Renal cortical epithelial cell (primary cell): ENCODE data around the gene TCF19. TPM values are rescaled to one million over a fixed set of nuclear protein-coding genes. Genes with fewer than 3 reads are reported as not detected.
"Not testable (repeated sequence)": the region's sequence is repeated elsewhere in the genome, so short reads cannot be mapped to it uniquely, and the experiment has no call there.

Experiments used
- DNase-seq: peaks from one replicate; pipeline ENCODE4 v3.0.0-alpha.2; 2011; ENCODE audit warnings: low read depth
- total RNA-seq: library from RNA; depleted of rRNA; stranded (reverse); fragments of >200 nt; gene quantifications from 2 replicates; pipeline ENCODE4 v1.2.3, GENCODE V29; 2014

The TCF19 gene
- total RNA-seq, 1 donor from 2014 or later, result 2.2 TPM

DNA sequence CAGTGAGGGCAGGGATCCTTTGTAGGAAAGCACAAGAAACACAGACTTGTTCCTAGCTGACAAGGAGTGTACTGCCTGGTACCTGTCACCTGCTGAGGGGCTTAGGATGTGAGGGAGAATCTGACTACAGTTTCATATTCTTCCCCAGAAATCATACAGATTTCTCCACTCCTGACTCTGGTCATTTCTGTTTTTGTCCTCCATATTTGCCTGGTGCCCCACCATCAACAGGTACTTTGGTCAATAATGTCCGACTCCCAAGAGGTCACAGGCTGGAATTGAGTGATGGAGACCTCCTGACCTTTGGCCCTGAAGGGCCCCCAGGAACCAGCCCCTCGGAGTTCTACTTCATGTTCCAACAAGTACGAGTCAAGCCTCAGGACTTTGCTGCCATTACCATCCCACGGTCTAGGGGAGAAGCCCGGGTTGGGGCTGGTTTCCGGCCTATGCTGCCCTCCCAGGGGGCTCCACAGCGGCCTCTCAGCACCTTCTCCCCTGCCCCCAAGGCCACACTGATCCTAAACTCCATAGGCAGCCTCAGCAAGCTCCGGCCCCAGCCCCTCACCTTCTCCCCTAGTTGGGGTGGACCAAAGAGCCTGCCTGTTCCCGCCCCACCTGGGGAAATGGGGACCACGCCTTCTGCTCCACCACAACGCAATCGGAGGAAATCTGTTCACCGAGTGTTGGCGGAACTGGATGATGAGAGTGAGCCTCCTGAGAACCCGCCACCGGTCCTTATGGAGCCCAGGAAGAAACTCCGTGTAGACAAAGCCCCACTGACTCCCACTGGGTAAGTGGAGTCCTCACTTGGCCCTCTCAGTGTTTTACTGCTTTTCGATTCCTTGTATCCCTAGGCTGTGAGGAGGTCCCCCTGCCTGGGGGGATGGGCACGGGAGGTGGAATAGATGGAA, 3.1 kb downstream of the TCF19 start:
- no peak for DNase-seq

DNA sequence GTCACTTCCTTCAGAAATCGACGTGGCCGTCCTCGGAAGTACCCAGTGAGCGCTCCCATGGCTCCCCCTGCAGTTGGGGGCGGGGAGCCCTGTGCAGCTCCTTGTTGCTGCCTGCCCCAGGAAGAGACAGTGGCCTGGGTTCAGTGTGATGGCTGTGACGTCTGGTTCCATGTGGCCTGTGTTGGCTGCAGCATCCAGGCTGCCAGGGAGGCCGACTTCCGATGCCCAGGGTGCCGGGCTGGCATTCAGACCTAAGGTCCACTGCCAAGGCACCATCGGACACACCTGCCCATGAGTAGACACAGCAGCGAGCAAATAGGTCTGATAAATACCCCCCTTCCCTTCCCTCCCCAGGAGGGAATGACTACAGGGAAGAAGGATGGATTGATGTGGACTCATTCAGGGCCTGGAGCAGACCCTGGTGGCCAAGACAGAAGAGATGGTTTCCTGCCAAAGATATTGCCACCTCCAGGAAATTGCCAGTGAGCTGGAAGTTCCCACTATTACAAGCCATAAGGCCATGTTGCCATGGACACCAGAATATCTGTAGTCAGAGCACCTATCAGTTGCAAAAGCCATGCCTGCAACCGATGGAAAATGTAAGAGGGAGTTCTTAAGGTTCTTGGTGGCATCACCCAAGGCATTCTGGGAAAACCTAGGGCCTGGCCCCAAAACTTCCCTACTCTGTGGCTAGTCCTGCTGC, 4.2 kb downstream of the TCF19 start:
- DNase-seq, result no peak

DNA sequence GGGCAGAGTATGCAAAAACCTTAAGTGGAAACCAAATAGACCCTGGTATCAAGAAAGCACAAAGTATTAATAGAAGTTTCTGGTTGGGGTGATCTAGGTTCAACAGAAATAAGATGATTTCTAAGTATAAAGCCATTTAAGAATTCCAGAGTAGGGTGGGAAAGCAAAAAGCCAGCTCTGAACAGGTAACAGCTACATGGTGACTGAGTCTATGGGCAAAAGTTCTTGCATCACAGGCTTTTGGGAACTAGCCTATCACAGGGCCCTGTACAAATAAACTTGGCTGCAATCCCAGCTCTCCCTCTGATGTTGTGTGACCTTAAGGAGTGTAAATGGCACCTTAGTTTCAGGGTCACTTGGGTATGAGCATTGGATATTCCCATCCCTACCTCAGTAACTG, 5.5 kb downstream of the TCF19 start:
- peak; percentile 89 for DNase-seq

DNA sequence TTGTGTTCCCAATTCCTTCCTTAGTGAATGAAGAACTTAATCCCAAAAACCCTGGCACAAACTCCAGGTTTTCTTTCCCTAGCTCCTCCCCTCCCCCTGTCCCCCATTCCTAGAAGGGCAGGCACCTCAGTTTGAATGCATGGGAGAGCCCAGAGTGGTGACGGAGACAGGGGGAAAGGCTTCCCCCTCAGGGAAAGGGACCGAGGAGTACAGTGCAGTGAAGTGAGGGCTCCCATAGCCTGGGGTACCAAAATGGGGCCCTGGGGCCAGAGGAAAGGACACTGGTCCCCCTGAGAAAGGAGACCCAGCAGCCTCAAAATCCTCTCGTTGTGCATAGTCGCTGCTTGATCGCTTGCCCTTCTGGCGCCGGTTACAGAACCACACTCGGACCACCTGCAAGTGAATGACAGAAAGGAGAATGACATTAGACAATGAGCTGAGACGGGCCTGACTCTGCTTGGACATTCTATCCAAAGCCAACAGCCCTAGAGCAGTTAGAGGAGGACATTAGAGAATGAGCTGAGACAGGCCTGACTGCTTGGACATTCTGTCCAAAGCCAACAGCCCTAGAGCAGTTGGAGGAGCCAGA, 6.2 kb downstream of the TCF19 start:
- not testable (repeated sequence) for DNase-seq

DNA sequence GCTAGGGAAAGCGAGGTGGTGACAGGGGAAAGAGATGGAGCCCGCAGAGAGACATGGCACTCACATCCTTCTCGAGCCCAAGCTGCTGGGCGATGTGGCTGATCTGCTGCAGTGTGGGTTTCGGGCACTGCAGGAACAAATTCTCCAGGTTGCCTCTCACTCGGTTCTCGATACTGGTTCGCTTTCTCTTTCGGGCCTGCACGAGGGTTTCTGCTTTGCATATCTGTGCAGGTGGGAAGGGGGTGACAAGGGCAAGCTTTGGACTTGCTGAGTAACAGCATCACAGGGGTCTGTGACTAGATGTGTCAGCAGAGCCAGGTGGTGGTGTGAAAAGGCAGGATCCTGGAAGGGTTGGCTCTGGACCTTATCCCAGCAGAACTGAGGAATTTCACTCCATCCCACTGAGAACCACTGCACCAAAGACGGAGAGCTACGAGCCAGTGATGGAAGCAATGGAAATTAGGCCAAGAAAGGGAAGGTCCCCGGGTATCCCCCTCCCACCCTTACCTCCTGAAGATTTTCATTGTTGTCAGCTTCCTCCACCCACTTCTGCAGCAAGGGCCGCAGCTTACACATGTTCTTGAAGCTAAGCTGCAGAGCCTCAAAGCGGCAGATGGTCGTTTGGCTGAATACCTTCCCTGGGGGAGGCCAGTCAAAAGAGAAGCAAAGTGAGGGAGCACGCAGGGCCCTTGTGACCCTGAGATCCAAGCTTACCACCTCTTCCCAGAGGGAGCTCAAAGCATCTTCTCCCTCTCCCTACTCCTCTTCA, 6.9 kb downstream of the TCF19 start:
- not testable (repeated sequence) for DNase-seq

DNA sequence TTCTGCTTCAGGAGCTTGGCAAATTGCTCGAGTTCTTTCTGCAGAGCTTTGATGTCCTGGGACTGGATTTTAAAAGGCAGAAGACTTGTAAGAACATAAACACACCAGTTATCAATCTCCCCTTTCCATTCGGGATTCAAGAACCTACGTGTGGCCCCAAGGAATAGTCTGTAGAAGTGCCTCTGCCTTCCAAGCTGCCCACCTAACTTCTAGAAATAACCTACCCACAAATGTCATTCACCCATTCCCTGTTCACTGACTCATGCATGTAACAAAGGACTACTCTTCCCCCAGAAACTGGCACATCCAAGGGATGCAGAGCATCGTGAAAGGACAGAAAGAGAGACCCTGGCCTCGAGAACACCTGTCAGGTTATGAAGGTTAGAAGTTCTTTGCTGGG, 7.6 kb downstream of the TCF19 start:
- no peak for DNase-seq

DNA sequence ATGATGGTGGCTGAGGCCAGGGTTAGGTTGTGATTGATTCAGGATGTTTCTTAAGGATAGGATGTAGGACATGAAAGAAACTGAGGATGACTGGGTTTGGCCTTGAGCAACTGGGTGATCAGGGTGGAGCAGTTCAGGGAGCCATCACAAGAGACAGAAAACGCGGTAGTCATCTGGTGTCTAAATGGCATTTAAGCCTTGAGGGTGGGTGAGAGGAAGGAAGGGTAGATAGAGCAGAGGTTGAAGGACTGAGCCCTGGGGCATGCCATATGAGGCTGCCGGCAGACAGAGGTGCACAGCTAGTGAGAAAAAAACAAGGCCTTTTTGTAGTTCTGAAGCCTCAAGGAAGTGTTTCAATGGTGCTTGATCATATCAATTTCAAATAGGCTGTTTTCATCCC, 10.2 kb downstream of the TCF19 start:
- no peak for DNase-seq

DNA sequence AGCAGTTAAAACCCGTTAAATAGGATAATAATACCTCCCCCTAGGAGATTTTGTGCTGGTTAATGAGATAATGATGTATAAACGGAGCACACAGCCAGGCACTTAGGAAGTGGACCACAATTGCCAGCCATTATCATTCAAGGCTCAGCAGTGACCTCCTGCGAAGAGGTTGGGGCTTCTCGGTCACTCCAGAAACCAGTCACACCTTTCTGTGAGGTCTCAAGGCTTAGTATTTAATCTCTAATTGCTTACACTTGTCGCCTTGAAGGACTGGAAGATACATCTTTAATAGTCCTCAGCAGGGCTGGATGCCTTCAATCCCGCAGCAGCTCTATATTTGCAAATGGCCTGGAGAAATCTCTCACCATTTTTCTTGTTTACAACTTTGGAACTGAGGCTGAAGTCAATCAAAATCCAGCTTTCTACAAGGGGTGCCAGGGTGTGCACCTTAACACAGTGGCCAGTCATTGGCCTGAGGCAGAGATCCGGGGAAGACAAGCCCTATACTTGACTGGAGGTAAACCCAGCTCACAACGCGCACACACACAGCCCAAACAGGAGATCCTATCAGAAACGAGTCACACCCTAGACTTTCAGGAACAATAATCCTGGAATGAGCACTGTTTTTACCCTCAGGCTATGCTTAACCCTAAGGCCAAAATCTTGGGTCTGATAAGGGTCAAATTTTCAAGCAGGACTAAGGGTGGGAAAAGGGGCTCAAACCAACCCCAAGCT, 10.9 kb downstream of the TCF19 start:
- peak; percentile 30 for DNase-seq

DNA sequence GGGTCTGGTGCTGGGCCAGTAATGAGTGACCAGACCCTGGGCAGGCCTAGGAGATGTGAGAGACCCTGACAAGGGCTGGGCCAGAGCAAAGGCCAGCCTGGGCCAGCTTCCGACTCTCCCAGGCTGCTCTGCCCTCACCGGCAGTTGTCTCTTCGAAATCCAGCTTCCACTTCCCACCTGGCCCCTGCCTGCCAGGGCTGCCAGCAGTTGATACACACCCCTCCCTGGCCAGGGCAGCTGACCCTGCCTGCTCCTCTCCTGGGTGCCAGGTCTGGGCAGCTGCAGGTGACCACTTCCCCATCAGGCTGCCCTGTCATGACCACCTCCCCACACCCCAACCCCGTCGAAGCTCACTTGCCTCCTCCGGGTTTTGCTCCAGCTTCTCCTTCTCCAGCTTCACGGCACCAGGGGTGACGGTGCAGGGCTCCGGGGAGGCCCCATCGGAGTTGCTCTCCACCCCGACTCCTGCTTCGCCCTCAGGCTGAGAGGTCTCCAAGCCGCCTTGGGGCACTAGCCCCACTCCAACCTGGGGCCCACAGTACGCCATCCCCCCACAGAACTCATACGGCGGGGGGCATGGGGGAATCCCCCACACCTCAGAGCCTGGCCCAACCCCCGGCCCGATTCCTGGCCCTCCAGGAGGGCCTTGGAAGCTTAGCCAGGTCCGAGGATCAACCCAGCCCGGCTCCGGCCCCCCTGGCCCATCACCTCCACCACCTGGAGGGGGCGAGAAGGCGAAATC, 11.6 kb downstream of the TCF19 start:
- not testable (repeated sequence) for DNase-seq

DNA sequence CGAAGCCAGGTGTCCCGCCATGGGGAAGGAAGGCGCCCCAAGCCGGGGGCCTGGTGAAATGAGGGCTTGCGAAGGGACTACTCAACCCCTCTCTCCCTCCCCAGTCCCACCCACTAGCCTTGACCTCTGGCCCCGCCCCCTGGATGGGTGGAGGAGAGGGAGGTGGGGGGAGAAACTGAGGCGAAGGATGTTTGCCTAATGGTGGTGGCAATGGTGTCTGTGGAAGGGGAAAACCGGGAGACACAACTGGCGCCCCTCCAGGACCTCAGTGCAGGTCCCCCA, 12.2 kb downstream of the TCF19 start, which contains the start of gene POU5F1:
Gene POU5F1 (minus strand): TSS at position 83 of the 282 bp plus-strand sequence. CDS start 62 bp downstream, at position 21.
- no peak for DNase-seq

DNA sequence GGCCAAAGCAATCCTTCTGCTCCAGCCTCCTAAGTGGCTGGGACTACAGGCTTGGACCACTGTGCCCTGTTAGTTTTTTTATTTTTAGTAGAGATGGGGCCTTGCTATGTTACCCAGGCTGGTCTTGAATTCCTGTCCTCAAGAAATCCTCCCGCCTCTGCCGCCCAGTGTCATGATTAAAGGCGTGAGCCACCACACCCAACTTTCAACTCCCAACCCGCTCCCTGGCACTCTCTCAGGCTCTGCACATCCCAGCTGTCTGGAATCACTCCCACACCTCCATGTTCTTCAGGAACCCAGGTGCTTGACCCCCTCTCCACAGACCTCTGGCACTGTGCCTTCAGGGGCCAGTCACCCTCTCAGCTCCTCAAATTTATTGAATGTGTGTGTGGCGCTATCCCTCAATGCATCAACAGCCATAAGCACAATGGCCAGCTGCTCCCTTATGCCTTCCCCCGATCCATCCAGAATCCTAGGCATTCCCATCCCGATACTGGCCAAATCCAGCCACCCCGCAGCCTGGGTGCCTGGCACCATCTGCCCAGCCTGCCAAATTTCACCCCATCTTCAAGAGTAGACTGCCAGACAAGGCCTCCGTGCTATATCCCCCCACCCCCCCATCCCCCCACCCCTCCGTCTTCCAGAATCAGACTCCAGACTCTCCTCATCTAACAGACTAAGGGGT, 12.7 kb downstream of the TCF19 start:
- DNase-seq, result no peak

DNA sequence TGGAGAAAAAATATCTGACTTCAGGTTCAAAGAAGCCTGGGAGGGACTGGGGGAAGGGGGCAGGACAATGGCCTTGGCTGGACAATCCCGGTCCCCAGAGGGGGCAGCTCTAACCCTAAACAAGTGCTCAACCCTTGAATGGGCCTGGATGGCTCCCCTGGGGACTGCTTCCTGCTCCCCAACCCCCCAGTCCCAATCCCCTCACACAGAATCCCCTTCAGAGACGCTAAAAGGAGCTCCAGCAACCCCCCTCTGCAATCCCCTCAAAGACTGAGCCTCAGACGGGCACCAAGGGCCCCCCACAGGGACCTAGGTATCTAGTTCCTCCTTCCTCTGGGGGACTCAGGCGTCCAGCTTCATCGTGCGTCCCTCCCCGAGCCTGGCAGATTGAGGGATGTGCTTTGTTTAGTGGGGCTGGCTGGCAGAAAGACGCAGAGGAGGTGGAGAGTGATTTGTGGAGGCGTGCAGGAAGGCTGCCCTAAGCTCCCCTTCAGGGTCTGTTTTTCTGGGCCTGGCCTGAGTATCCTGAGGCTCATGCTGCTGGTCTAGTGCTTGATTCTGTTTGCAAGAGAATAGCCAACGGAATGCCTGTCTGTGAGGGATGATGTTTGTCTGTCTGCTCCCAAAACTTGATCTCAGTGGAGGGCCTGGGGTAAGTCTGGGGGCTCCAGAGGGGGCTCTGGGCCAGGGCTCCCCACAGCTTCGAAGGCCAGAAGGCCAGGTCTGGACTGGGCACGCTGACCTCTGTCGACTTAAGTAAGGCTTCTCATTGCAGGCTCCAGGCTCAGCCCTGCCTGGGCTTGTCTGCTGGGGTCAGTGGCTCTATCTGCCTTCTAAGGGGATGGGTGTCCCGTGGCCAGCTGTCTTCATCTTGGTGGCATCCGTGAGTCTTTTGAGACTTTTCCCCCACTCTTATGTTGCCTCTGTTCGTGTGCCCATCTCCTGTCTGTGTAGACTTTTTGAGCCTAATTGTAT, 13.8 kb downstream of the TCF19 start:
- no peak for DNase-seq

DNA sequence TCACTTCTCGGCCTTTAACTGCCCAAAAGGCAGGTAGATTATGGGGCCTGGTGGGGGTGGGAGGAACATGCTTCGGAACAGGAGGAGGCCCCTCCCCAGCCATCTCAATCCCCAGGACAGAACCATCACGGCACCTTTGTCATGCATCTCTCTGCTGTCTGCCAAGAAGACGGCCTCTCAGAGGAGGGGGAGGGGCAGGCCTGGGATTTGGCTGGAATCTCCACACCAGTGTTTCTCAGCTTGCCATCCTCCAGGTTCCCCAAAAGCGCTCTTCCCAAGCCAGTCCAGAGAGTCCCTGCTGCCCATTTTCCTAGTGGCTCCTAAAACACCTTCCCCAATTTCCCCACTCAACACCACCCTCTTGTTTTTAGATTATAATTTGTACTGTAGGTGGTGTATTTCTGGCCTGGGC, 14.6 kb downstream of the TCF19 start:
- no peak for DNase-seq

DNA sequence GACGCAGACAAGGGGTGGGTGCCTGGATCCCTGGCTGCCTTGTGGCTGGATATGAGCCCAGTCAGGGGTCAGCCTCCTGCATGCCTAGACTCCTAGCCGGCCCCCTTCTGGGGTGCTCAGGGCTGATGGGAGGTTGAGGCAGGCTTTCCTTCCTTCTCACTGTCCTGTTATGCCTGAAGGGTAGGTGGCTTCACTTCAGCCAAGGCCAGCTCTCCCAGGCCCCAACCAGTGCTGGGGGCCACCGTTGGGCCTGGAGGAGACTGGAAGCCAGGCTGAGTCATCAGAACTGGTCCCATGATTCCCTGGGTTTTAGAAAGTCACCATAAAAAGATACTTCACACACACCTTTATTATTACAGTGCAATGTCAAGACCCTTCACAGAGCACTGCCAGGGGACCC, 15.0 kb downstream of the TCF19 start:
- DNase-seq, result no peak

DNA sequence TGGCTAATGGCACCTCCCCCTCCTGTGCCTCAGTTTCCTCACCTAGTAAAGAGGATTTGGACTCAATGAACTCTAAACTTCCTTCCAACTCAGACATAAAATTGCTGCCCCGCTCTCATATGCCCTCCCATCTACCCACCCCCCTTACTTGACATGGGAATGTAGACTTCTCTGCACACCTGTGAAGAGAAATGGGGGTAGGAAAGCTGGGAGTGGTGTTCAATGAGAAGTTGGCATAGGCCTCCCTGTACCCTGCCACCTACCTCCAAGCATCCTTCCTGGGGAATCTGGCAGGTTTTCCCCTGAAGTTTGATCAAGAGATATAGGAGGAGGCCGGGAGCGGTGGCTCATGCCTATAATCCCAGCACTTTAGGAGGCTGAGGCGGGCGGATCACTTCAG, 16.0 kb downstream of the TCF19 start:
- DNase-seq, result no peak

DNA sequence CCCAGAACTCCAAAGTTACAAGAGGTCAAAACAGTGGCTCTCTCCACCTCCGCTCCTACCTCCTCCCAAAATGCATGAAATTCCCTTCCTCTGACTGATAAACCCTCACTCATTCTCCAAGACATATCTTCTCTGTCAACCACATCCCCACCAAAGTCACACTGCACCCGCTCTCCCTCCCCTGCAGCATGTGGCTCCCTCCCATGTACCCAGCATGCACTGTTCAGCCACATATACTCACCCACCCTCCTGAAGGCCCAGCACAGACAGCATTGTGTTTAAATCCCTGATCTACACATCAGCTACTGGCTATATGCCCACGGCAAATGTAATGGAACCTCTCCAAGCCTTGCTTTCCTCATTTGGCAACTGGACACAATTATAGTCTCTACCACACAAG, 17.6 kb downstream of the TCF19 start:
- no peak for DNase-seq

DNA sequence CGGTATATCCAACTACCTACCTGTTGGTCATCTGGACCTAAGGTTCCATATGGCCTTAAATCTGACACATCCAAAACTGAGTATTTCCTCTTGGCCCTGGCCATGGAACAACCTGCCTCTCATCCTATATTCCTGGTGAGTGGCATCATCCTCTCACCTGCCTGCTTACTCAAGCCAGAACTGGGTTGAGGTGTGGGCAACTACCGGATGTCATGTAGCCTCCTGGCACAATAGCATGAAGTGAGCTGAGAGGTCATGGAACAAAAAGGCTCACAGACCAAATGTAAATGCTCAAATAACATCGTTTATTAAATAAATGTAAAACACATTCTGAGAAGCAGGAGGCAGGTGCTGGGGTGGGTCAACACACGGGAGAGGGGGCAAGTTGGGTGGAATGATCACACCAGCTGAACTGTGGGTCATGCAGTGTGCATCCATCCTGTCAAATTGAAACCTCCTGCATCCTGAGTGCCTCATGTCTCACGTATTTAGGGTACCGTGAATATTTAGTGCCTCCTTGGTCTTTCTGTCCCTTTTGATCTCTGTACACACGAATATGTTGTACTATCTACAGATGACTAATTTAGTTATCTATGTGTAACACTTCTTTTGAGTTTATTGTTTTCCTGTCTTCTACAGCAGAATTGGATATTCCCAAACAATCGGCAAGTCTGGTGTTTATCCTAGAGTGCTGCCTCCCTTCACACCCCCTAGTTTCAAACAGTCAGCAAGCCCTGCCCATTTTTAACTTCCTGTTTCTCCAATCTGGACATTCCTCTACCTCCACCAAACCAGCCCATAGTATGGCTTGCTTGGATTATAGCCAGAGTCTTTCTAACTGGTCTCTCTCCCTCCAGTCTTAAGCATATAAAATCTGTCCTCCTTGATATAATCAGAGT, 20.0 kb downstream of the TCF19 start:
- no peak for DNase-seq

DNA sequence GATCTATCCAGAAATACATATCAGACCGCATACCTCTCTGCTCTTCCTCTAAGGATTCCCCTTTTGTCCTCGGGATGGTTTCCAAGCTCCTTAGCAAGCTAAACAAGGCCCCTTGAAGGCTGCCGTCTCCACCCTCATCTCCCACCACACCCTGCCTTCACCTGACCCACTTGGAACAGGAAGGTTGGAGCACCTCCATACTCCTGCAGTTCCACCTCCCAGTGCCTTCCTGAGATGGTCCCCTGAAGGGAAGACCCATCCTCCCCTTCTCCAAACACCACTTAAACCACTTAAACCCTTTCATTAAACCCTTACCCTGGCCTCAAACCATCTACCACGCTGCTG, 20.6 kb downstream of the TCF19 start:
- no peak for DNase-seq
